Epithelial cell of esophagus (primary cell): ENCODE measurements around the gene COX8C.
A peak's percentile ranks its signal among the peaks of the same experiment; 100 is the strongest.
"Not testable (repeated sequence)": the region's sequence is repeated elsewhere in the genome, so short reads cannot be mapped to it uniquely, and the experiment has no call there.

Experiments used
- DNase-seq: peaks from one replicate; pipeline ENCODE4 v3.0.0; 2010; ENCODE audit warnings: low read depth
- H3K4me3 ChIP-seq: 2 replicates; pipeline ENCODE4 v1.5.1; 2011; ENCODE audit warnings: mild to moderate bottlenecking, low read length, control low read depth
- CTCF ChIP-seq: IDR thresholded peaks from 2 replicates; pipeline ENCODE4 v1.5.1; 2011; ENCODE audit warnings: low read depth, mild to moderate bottlenecking, low read length, control low read depth, inconsistent platforms; ENCODE audit not compliant: insufficient read depth; ENCODE audit errors: missing control alignments

The COX8C gene

GRCh38 chr14:93368996-93369712 lies 22.2 kb downstream of the COX8C start:
- DNase-seq: peak; percentile 7
- no peak overlapping the region for H3K4me3 ChIP-seq
- no peak for TF ChIP-seq CTCF

- no peak overlapping the region for H3K4me3 ChIP-seq
- TF ChIP-seq CTCF: no peak
- DNase-seq: no peak
These were observed 22.8 kb downstream of the COX8C start for GRCh38 chr14:93369713-93370266.

- no peak overlapping the region for H3K4me3 ChIP-seq
- DNase-seq: no peak
- no peak for TF ChIP-seq CTCF
These were observed 28.7 kb downstream of the COX8C start for GRCh38 chr14:93375673-93376156.

- DNase-seq: no peak
- no peak for TF ChIP-seq CTCF
- H3K4me3 ChIP-seq: no peak overlapping the region
These were observed 32.8 kb downstream of the COX8C start for GRCh38 chr14:93379831-93380230.

- DNase-seq: no peak
- no peak overlapping the region for H3K4me3 ChIP-seq
- no peak for TF ChIP-seq CTCF
These were observed 34.7 kb downstream of the COX8C start for GRCh38 chr14:93381644-93382043.

- not testable (repeated sequence) for H3K4me3 ChIP-seq, DNase-seq
These were observed 37.3 kb downstream of the COX8C start for GRCh38 chr14:93384256-93384655.

GRCh38 chr14:93395231-93395630 lies 48.2 kb downstream of the COX8C start:
- DNase-seq: no peak
- TF ChIP-seq CTCF: no peak
- H3K4me3 ChIP-seq: no peak overlapping the region
